GM18517 (cell line): ENCODE data around the gene VTN.

Experiments used
- ATAC-seq: cut with Tn5 transposase; IDR thresholded peaks from one replicate; pipeline ENCODE4 v1.9.1; 2021; ENCODE audit warnings: mild to moderate bottlenecking, moderate library complexity; ENCODE audit not compliant: unreplicated experiment

Gene VTN

GRCh38 chr17:28324781-28325180 lies 45.3 kb downstream of the VTN start:
- no peak for ATAC-seq

- ATAC-seq: no peak
These were observed 45.8 kb downstream of the VTN start for GRCh38 chr17:28324267-28324745.

GRCh38 chr17:28320215-28321061 lies 49.7 kb downstream of the VTN start:
- ATAC-seq: no peak

GRCh38 chr17:28319598-28319935 lies 50.5 kb downstream of the VTN start:
- ATAC-seq: no peak

- peak; percentile 91 for ATAC-seq
These were observed 51.1 kb downstream of the VTN start, which contains the start of gene TMEM97 for GRCh38 chr17:28318759-28319597. Gene TMEM97, plus strand, starts transcription at chr17:28319200. Its CDS starts 40 bp downstream, at chr17:28319240.

- ATAC-seq: peak; percentile 37
These were observed 51.9 kb downstream of the VTN start for GRCh38 chr17:28317966-28318758.
